Measurements from ENCODE around the gene PPM1N. TPM values are rescaled to one million over a fixed set of nuclear protein-coding genes. Genes with fewer than 3 reads are reported as not detected.
A peak's percentile ranks its signal among the peaks of the same experiment; 100 is the strongest.

Gene PPM1N
- total RNA-seq (2014; rRNA removed; shearing (Covaris generic)) (0.32 TPM in 1 of 2 replicates, not detected in the other), polyA plus RNA-seq (2016; fragmentation: Nextera tagmentation; extraction: Ambion mirVana) (0.33 and 0.63 TPM in 2 replicates)

DNA sequence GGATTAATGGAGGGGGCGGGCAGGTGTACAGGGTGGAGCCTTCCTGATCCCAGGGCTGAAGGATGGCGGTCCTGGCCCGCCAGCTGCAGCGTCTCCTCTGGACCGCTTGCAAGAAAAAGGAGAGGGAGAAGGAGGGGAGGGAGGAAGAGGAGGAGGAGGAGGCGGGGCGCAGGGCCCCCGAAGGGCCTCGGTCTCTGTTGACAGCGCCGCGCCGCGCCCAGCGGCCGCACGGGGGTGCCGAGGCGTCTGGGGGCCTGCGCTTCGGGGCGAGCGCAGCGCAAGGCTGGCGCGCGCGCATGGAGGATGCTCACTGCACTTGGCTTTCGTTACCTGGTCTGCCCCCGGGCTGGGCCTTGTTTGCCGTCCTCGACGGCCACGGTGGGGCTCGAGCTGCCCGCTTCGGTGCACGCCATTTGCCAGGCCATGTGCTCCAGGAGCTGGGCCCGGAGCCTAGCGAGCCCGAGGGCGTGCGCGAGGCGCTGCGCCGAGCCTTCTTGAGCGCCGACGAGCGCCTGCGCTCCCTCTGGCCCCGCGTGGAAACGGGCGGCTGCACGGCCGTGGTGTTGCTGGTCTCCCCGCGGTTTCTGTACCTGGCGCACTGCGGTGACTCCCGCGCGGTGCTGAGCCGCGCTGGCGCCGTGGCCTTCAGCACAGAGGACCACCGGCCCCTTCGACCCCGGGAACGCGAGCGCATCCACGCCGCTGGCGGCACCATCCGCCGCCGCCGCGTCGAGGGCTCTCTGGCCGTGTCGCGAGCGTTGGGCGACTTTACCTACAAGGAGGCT lies at the start of gene PPM1N:
TSS of gene PPM1N (plus strand) at position 33 of the 785 bp plus-strand sequence. CDS start at position 63, 30 bp downstream.
- no peak within 1 kb of the TSS for H3K27ac ChIP-seq
- H3K9me2 ChIP-seq (ENCODE audit: insufficient read depth): no peaks in the 10 kb centered on the region
- 0 out of 2 replicates have a peak, but pooled peaks cover 5% of the 10 kb centered on the region for H3F3A ChIP-seq (ENCODE audit: insufficient read depth)
- in situ Hi-C loops (cut with MboI): no loop called here
- peak within 1 kb of the TSS; percentile 93 for H2AFZ ChIP-seq
- H3K4me3 ChIP-seq: peak within 1 kb of the TSS; percentile 72
- H3K27me3 ChIP-seq (replicated peaks; ENCODE audit: insufficient read depth): no peaks in the 10 kb centered on the region
- no peaks in the 10 kb centered on the region for H3K9me3 ChIP-seq (ENCODE audit: low read depth)
- no peak within 1 kb of the TSS for H3K9ac ChIP-seq
- no peaks in the 10 kb centered on the region for H3K36me3 ChIP-seq (ENCODE audit: low read depth)
- 2 to 4% methylated on average over 69 to 84 of the region's 89 CpGs for WGBS, 2 experiments (ENCODE audit: low coverage in 1 of 2, low lambda C conversion rate in 2 of 2, missing lambda C conversion rate in 2 of 2)
- DNase-seq: peak; percentile 59
- peak within 1 kb of the TSS; percentile 92 for H3K4me2 ChIP-seq (ENCODE audit: unreplicated experiment)
- no peaks in the 10 kb centered on the region for H4K20me1 ChIP-seq (ENCODE audit: insufficient read depth)
- H3K4me1 ChIP-seq (ENCODE audit: insufficient read depth): 0 out of 2 replicates have a peak, but pooled peaks cover 3% of the 10 kb centered on the region
- no peaks in the 10 kb centered on the region for H3K79me2 ChIP-seq (ENCODE audit: insufficient read depth)
- TF ChIP-seq EZH2phosphoT487 (IDR thresholded peaks at IDR 0.05; ENCODE audit: insufficient read depth, low read depth) (no peak), EZH2 (IDR thresholded peaks at IDR 0.05; ENCODE audit: insufficient read depth, poor library complexity, severe bottlenecking) (no peak)

DNA sequence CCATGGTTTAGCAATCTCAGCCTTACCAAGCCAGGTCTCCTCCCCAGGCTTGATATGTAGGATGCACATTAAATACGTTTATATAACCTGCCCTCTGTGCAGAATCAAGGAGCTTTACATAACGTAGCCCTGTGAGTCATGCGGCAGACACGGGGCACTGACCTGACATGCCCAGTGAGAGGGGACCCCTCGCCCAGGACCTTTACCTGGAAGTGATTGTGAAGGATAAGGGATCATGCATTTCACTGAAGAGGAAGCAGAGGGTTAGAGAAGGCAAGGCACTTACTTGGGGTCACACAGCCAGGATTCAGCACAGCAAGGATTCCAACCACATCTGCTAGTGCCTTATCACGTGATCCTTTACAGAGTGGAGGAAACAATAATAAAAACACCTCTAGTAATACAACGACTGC lies 49.4 kb upstream of the PPM1N start:
- peak; percentile 27 for DNase-seq
- Histone ChIP-seq H3K4me1 (ENCODE audit: insufficient read depth) (no peaks in the 10 kb centered on the region), H3K9me3 (ENCODE audit: low read depth) (no peaks in the 10 kb centered on the region), H3F3A (ENCODE audit: insufficient read depth) (peaks cover 12% of the 10 kb centered on the region), H3K9me2 (ENCODE audit: insufficient read depth) (no peaks in the 10 kb centered on the region), H2AFZ (no peak overlapping the region), H3K4me2 (ENCODE audit: unreplicated experiment) (no peak overlapping the region), H3K27me3 (replicated peaks; ENCODE audit: insufficient read depth) (no peaks in the 10 kb centered on the region), H3K9ac (no peak overlapping the region), H3K4me3 (no peak overlapping the region), H3K27ac (no peak overlapping the region), H3K79me2 (ENCODE audit: insufficient read depth) (no peaks in the 10 kb centered on the region), H3K36me3 (ENCODE audit: low read depth) (no peaks in the 10 kb centered on the region), H4K20me1 (ENCODE audit: insufficient read depth) (no peaks in the 10 kb centered on the region)
- TF ChIP-seq EZH2 (IDR thresholded peaks at IDR 0.05; ENCODE audit: insufficient read depth, poor library complexity, severe bottlenecking) (no peak), EZH2phosphoT487 (IDR thresholded peaks at IDR 0.05; ENCODE audit: insufficient read depth, low read depth) (no peak)
- WGBS, 2 experiments (ENCODE audit: low coverage in 1 of 2, low lambda C conversion rate in 2 of 2, missing lambda C conversion rate in 2 of 2): 49 to 58% methylated on average over 7 of the region's 7 CpGs
- in situ Hi-C loops (cut with MboI): no loop called here

GRCh38 chr19:45450012-45450333 lies 48.3 kb upstream of the PPM1N start:
- H3K4me1 ChIP-seq (ENCODE audit: insufficient read depth): peaks cover 5% of the 10 kb centered on the region
- H3K9ac ChIP-seq: peak overlapping the region; percentile 99
- TF ChIP-seq EZH2phosphoT487 (IDR thresholded peaks at IDR 0.05; ENCODE audit: insufficient read depth, low read depth): no peak
- TF ChIP-seq EZH2 (IDR thresholded peaks at IDR 0.05; ENCODE audit: insufficient read depth, poor library complexity, severe bottlenecking): no peak
- no peaks in the 10 kb centered on the region for H3K9me3 ChIP-seq (ENCODE audit: low read depth)
- WGBS, 2 experiments (ENCODE audit: low coverage in 1 of 2, low lambda C conversion rate in 2 of 2, missing lambda C conversion rate in 2 of 2): 26 to 27% methylated on average over 5 of the region's 5 CpGs
- H3K4me3 ChIP-seq: peak overlapping the region; percentile 80
- in situ Hi-C loops (cut with MboI): no loop called here
- peaks cover 18% of the 10 kb centered on the region for H3F3A ChIP-seq (ENCODE audit: insufficient read depth)
- H3K27ac ChIP-seq: peak overlapping the region; percentile 98
- no peaks in the 10 kb centered on the region for H3K36me3 ChIP-seq (ENCODE audit: low read depth)
- no peaks in the 10 kb centered on the region for H3K79me2 ChIP-seq (ENCODE audit: insufficient read depth)
- H3K27me3 ChIP-seq (replicated peaks; ENCODE audit: insufficient read depth): no peaks in the 10 kb centered on the region
- no peaks in the 10 kb centered on the region for H4K20me1 ChIP-seq (ENCODE audit: insufficient read depth)
- H3K4me2 ChIP-seq (ENCODE audit: unreplicated experiment): peak overlapping the region; percentile 88
- DNase-seq: no peak
- H2AFZ ChIP-seq: peak overlapping the region; percentile 61
- H3K9me2 ChIP-seq (ENCODE audit: insufficient read depth): no peaks in the 10 kb centered on the region

DNA sequence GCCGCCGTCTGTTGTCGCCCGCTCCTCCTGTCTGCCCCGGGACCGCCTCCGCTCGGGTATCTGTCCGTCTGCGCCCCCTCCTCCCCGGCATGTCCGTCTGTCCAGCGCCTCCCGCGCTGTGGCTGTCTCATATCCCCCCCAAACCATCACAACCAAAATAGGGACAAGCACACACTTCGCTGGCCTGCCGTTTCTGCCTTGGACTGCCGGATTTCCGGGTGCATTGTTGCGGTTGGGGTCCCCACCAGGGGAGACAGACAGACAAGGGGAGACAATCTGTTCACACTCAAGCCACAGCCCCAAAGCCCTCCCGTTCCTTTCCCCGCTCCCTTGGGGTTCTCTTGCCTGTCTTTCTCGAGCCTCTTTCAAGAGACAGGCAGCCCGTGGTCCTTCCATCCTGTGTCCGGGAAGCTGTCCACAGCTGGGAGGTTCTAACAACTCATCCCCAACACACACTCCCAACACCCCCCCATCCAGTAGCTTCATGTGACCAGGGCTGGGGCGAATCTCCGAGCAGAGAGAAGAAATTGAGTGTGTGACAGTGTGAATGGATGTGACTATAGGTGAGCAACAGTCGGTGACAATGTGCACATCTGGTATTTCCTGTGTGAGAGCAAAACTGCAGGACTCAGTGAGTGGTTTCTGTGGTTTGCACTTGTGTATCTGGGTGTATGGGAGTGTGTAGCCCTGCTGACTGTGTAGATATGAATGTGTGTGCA lies 47.0 kb upstream of the PPM1N start:
- Histone ChIP-seq H3K9me2 (ENCODE audit: insufficient read depth) (no peaks in the 10 kb centered on the region), H3K79me2 (ENCODE audit: insufficient read depth) (no peaks in the 10 kb centered on the region), H3K36me3 (ENCODE audit: low read depth) (no peaks in the 10 kb centered on the region), H3K27ac (peak overlapping the region; percentile 94), H3K4me2 (ENCODE audit: unreplicated experiment) (peak overlapping the region; percentile 81), H3K9ac (peak overlapping the region; percentile 99), H3K9me3 (ENCODE audit: low read depth) (no peaks in the 10 kb centered on the region), H3K27me3 (replicated peaks; ENCODE audit: insufficient read depth) (no peaks in the 10 kb centered on the region), H3K4me1 (ENCODE audit: insufficient read depth) (peaks cover 13% of the 10 kb centered on the region), H4K20me1 (ENCODE audit: insufficient read depth) (no peaks in the 10 kb centered on the region), H3F3A (ENCODE audit: insufficient read depth) (peaks cover 18% of the 10 kb centered on the region; the same call in 1 of the 2 replicates), H3K4me3 (peak overlapping the region; percentile 80), H2AFZ (peak overlapping the region; percentile 34; the same call in 1 of the 2 replicates)
- 3 to 5% methylated on average over 19 to 28 of the region's 28 CpGs for WGBS, 2 experiments (ENCODE audit: low coverage in 1 of 2, low lambda C conversion rate in 2 of 2, missing lambda C conversion rate in 2 of 2)
- no peak for TF ChIP-seq EZH2 (IDR thresholded peaks at IDR 0.05; ENCODE audit: insufficient read depth, poor library complexity, severe bottlenecking)
- no peak for TF ChIP-seq EZH2phosphoT487 (IDR thresholded peaks at IDR 0.05; ENCODE audit: insufficient read depth, low read depth)
- peak; percentile 89 for DNase-seq
- in situ Hi-C loops (cut with MboI): no loop called here
